ENCODE results near the gene NT5C1A.

Gene NT5C1A

GRCh38 chr1:39704757-39705156, 32.9 kb upstream of the NT5C1A start:
- TF ChIP-seq CEBPB (IDR thresholded peaks at IDR 0.05) (no peak), NFIC (IDR thresholded peaks at IDR 0.05) (no peak), YY1 (IDR thresholded peaks at IDR 0.05; ENCODE audit: low read depth) (no peak), TEAD4 (IDR thresholded peaks at IDR 0.05) (no peak), MAX (IDR thresholded peaks at IDR 0.05) (no peak), FOXM1 (IDR thresholded peaks at IDR 0.05; ENCODE audit: borderline replicate concordance, low read depth) (no peak), CREB1 (IDR thresholded peaks at IDR 0.05; ENCODE audit: low read depth) (no peak), USF1 (IDR thresholded peaks at IDR 0.05) (no peak), REST (IDR thresholded peaks at IDR 0.05; ENCODE audit: low read depth) (no peak), RAD21 (IDR thresholded peaks at IDR 0.05; ENCODE audit: low read depth) (no peak), ZBTB7A (IDR thresholded peaks at IDR 0.05; ENCODE audit: low read depth) (no peak), EGR1 (IDR thresholded peaks at IDR 0.05) (no peak)

- TF ChIP-seq YY1 (IDR thresholded peaks at IDR 0.05; ENCODE audit: low read depth) (no peak), NFIC (IDR thresholded peaks at IDR 0.05) (no peak), ZBTB7A (IDR thresholded peaks at IDR 0.05; ENCODE audit: low read depth) (no peak), USF1 (IDR thresholded peaks at IDR 0.05) (no peak), CEBPB (IDR thresholded peaks at IDR 0.05) (no peak)
These were observed 29.1 kb upstream of the NT5C1A start for GRCh38 chr1:39701049-39701439.

GRCh38 chr1:39700348-39700747, 28.4 kb upstream of the NT5C1A start:
- no peak for TF ChIP-seq TEAD4 (IDR thresholded peaks at IDR 0.05)
- TF ChIP-seq TCF12 (IDR thresholded peaks at IDR 0.05; ENCODE audit: low read depth): no peak
- no peak for TF ChIP-seq NFIC (IDR thresholded peaks at IDR 0.05)
- no peak for TF ChIP-seq REST (IDR thresholded peaks at IDR 0.05; ENCODE audit: low read depth)
- no peak for TF ChIP-seq YY1 (IDR thresholded peaks at IDR 0.05; ENCODE audit: low read depth)
- no peak for TF ChIP-seq MAX (IDR thresholded peaks at IDR 0.05)
- TF ChIP-seq EP300 (IDR thresholded peaks at IDR 0.05; ENCODE audit: borderline replicate concordance): no peak

GRCh38 chr1:39699419-39699818, 27.5 kb upstream of the NT5C1A start:
- TF ChIP-seq FOXM1 (IDR thresholded peaks at IDR 0.05; ENCODE audit: borderline replicate concordance, low read depth): no peak
- TF ChIP-seq EP300 (IDR thresholded peaks at IDR 0.05; ENCODE audit: borderline replicate concordance): no peak

GRCh38 chr1:39698568-39698967, 26.7 kb upstream of the NT5C1A start:
- TF ChIP-seq FOXM1 (IDR thresholded peaks at IDR 0.05; ENCODE audit: borderline replicate concordance, low read depth) (no peak), RAD21 (IDR thresholded peaks at IDR 0.05; ENCODE audit: low read depth) (no peak), MAX (IDR thresholded peaks at IDR 0.05) (no peak), NFIC (IDR thresholded peaks at IDR 0.05) (no peak), CREB1 (IDR thresholded peaks at IDR 0.05; ENCODE audit: low read depth) (no peak), REST (IDR thresholded peaks at IDR 0.05; ENCODE audit: low read depth) (no peak), TEAD4 (IDR thresholded peaks at IDR 0.05) (no peak), CEBPB (IDR thresholded peaks at IDR 0.05) (no peak), EP300 (IDR thresholded peaks at IDR 0.05; ENCODE audit: borderline replicate concordance) (no peak), TCF12 (IDR thresholded peaks at IDR 0.05; ENCODE audit: low read depth) (no peak)
